ENCODE data around the gene TBXAS1. TPM values are rescaled to one million over a fixed set of nuclear protein-coding genes. Genes with fewer than 3 reads are reported as not detected.

TBXAS1 gene
- total and polyA plus RNA-seq, 2 donors (not counting 3 experiments of a cell fraction or from before 2014, with no cell fraction given): 2.1 to 4.3 TPM

DNA sequence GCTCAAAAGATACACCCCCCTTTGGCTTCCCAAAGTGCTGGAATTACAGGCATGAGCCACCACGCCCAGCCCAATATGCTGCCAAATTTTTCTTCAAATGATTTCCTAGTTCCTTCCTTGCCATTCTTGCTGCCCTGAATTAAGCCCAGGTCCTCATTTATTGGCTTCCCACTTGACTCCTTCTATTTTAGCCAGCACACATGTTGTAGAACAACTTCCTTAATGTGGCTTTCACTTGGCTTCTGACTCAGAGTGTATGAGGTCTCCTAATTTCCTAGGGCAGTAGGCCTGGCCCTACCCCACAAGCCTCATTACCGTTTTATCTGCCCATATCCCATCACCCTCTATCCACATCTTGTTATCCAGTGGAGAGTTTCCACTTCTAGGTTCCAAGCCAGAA is 29.5 kb upstream of the TBXAS1 start:
- CTCF ChIA-PET: no interaction called here
- no TSS peak for BruUV-seq (replicated peaks)
- dilution Hi-C loops (cut with MboI; ENCODE audit: extremely low pct_ligation_motif_present, low sequenced_read_pairs): no loop called here

More for the DNA sequence above, 29.5 kb upstream of the TBXAS1 start:
- FAIRE-seq (peak; percentile 12), DNase-seq (ENCODE audit: low read depth, low spot score) (peak; percentile 45)
- no peak overlapping the region for H3K9ac ChIP-seq (replicated peaks; ENCODE audit: extremely low read depth, insufficient read depth, low read length)
- no peaks in the 10 kb centered on the region for H3K36me3 ChIP-seq (ENCODE audit: control insufficient read depth in 2 of 2, extremely low read depth in 1 of 2, insufficient read depth in 2 of 2, low read length in 2 of 2)
- no peaks in the 10 kb centered on the region for H3K9me1 ChIP-seq (replicated peaks; ENCODE audit: control insufficient read depth, extremely low read depth, insufficient read depth, low read length)
- H3K4me3 ChIP-seq (replicated peaks in 1 of 3; ENCODE audit: insufficient read depth in 1 of 3, low read depth in 1 of 3, low read length in 3 of 3): no peak overlapping the region
- intact Hi-C loops (cut with micrococcal nuclease): no loop called here
- H3K4me2 ChIP-seq (ENCODE audit: insufficient read depth, low read length): no peak overlapping the region
- peaks cover 2% of the 10 kb centered on the region for H3K4me1 ChIP-seq (ENCODE audit: control insufficient read depth, extremely low read depth, insufficient read depth, low read length)
- H3K27ac ChIP-seq (ENCODE audit: insufficient read depth, low read depth, low read length): no peak overlapping the region
- POLR2A ChIA-PET: no interaction called here
- no peak for TF ChIP-seq GATA2 (IDR thresholded peaks at IDR 0.05; ENCODE audit: insufficient read depth, insufficient read length, low read depth, low read length)
- TF ChIP-seq JUN (IDR thresholded peaks at IDR 0.05; ENCODE audit: borderline replicate concordance, insufficient read depth, insufficient read length, low read depth): no peak
- TF ChIP-seq POLR2A (IDR thresholded peaks at IDR 0.05; ENCODE audit: low read depth, low read length): no peak
- no peak for TF ChIP-seq FOS (IDR thresholded peaks at IDR 0.05; ENCODE audit: borderline replicate concordance, insufficient read depth, low read length)
- no peak for TF ChIP-seq MYC (IDR thresholded peaks at IDR 0.05; ENCODE audit: low read depth, low read length)
- TF ChIP-seq, protein P1, sequence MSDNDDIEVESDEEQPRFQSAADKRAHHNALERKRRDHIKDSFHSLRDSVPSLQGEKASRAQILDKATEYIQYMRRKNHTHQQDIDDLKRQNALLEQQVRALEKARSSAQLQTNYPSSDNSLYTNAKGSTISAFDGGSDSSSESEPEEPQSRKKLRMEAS (IDR thresholded peaks at IDR 0.05; ENCODE audit: insufficient read depth, insufficient read length): no peak
- no peak for TF ChIP-seq POLR2AphosphoS5 (IDR thresholded peaks at IDR 0.05; ENCODE audit: insufficient read depth, low read depth, low read length)
- no peak for TF ChIP-seq EZH2 (IDR thresholded peaks at IDR 0.05; ENCODE audit: borderline replicate concordance, low read depth, low read length, severe bottlenecking)
- TF ChIP-seq, protein P2, sequence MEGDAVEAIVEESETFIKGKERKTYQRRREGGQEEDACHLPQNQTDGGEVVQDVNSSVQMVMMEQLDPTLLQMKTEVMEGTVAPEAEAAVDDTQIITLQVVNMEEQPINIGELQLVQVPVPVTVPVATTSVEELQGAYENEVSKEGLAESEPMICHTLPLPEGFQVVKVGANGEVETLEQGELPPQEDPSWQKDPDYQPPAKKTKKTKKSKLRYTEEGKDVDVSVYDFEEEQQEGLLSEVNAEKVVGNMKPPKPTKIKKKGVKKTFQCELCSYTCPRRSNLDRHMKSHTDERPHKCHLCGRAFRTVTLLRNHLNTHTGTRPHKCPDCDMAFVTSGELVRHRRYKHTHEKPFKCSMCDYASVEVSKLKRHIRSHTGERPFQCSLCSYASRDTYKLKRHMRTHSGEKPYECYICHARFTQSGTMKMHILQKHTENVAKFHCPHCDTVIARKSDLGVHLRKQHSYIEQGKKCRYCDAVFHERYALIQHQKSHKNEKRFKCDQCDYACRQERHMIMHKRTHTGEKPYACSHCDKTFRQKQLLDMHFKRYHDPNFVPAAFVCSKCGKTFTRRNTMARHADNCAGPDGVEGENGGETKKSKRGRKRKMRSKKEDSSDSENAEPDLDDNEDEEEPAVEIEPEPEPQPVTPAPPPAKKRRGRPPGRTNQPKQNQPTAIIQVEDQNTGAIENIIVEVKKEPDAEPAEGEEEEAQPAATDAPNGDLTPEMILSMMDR (IDR thresholded peaks at IDR 0.05; ENCODE audit: extremely low read depth in 1 of 2, insufficient read depth in 1 of 2, low read depth in 1 of 2, low read length in 2 of 2): no peak
- no peak overlapping the region for H2AFZ ChIP-seq (ENCODE audit: low read depth, low read length)
- H3K9me3 ChIP-seq (replicated peaks; ENCODE audit: control insufficient read depth, insufficient read depth, low read length): no peaks in the 10 kb centered on the region
- H3K79me2 ChIP-seq (ENCODE audit: control insufficient read depth, insufficient read depth, low read length): no peaks in the 10 kb centered on the region
- no peaks in the 10 kb centered on the region for H3K27me3 ChIP-seq (ENCODE audit: control insufficient read depth in 2 of 2, insufficient read depth in 2 of 2, low read length in 2 of 2)
- no peaks in the 10 kb centered on the region for H4K20me1 ChIP-seq (replicated peaks; ENCODE audit: control insufficient read depth, extremely low read depth, insufficient read depth, low read length)
